ENCODE data around the gene SLC41A2.
"Not testable (repeated sequence)": the region's sequence is repeated elsewhere in the genome, so short reads cannot be mapped to it uniquely, and the experiment has no call there.

The SLC41A2 gene, protein sequence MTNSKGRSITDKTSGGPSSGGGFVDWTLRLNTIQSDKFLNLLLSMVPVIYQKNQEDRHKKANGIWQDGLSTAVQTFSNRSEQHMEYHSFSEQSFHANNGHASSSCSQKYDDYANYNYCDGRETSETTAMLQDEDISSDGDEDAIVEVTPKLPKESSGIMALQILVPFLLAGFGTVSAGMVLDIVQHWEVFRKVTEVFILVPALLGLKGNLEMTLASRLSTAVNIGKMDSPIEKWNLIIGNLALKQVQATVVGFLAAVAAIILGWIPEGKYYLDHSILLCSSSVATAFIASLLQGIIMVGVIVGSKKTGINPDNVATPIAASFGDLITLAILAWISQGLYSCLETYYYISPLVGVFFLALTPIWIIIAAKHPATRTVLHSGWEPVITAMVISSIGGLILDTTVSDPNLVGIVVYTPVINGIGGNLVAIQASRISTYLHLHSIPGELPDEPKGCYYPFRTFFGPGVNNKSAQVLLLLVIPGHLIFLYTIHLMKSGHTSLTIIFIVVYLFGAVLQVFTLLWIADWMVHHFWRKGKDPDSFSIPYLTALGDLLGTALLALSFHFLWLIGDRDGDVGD

DNA sequence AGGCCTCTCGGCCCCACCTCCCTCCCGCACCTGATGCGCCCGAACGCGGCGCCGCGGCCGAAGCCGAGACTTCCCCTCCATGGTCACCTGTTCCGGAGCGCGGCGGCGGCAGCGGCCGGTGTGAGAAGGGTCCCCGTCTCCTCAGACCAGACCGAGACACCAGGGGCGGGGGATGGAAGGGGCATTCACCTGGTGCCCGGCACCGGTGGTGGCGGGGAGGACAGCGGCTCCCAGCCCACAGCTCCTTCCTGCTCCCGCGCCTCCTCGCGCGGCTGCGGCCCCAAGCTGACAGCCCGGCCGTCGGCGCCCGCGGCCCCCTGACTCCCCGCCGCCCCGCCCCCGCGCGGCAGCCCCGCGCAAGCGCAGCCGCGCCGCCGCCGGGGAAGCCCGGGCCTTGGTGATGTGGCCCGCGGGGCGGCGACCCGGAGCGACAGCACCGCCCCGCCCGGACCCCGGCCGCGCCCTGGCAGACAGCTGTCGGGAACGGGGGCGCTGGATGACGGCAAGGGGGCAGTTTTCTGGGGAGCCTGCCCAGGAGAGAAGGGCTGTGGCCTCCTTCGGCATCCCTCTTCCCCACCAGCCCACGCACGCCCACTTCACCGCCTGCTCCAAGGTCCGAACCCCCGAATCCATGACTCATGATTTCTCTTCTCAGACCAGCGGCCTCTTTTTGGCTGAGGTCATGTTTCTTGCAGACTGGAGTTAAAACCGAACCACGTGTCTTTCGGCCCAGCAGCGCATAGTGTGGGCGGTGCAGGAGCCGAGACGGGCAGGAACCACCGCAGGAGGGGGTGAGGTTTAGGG, at the start of gene SLC41A2:
TSS of gene SLC41A2 (minus strand) at position 290 of the 804 bp plus-strand sequence. CDS start 29,763 bp downstream, outside the sequence.
- peak; percentile 55 for DNase-seq (ENCODE audit: low read depth)

DNA sequence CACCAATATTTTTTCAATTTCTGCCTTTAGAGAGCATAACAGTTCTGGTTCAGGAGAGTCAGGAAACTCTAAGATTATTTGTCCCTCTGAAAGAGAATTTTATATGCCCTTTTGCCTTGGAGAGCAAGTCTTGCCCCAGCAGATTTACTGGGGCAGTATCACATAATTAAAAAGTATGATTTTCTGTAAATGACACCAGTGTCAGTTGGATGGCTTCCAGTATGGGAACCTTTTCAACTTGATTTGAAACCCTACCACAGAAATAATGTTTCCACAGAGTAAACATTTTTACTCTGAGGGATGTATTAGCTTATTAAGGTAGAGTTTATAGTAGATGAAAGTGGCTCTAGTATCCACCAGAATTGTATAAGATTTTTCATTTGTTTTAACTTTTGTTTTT, 43.4 kb upstream of the SLC41A2 start:
- DNase-seq (ENCODE audit: low read depth), result no peak

DNA sequence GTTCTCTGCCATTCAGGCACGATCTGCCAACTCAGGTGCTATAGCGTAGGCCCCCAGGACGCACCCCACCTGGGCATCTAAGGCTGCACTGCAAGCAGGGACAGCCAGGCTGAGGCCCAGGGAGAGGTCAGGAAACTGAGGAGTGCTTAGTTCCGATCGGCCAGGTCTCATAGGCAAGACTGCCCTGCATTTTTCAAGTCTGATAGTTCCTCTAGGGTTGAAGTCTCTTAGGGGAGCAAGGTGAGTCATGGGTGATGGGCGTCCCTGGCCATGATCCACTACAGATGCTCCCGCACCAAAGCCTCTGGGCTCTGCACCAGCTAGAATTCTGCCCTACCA, 41.2 kb upstream of the SLC41A2 start:
- DNase-seq (ENCODE audit: low read depth), result no peak

DNA sequence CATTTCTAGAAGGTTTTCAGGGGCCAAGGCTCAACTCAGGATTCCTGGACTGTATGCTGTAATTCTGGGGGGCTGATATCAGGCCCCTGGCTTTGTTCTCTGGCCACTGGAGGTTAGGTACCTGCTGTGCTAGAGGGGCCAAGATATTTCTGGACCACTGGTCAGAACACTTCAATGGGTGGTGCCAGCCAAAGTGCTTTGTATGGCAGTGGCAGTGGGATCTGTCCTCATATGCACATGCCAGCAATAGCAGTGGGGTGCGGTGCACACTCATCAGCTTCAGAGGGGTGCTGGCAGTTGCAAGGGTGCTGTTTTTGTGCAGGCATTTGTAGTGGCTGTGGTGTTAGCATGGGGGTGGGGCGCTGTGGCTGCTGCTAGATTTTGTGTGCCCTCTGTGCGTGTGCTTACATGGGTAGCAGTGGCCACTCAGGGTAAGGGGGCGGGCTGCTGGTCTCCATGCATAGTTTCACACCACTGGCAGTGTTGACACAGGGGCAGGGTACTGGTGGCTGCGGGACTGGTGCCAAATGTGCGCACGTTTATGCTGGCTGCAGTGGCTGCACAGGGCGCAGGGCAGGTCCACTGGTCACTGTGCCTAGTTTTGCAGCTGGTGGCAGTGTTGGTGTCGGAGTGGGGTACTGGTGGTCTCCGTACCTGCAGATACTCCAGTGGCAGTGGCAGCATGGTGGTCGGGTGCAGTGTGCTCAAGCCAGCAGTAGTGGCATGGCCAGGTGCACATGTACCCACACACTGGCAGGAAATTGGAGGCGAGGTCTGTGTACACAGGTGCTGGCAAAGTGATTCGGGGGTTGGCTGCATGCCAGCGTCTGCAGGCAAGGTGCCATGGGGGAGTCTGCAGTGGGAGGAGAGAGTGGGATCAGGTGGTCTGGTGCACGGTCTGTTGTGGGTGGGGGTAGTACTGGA, 40.6 kb upstream of the SLC41A2 start:
- no peak for DNase-seq (ENCODE audit: low read depth)

DNA sequence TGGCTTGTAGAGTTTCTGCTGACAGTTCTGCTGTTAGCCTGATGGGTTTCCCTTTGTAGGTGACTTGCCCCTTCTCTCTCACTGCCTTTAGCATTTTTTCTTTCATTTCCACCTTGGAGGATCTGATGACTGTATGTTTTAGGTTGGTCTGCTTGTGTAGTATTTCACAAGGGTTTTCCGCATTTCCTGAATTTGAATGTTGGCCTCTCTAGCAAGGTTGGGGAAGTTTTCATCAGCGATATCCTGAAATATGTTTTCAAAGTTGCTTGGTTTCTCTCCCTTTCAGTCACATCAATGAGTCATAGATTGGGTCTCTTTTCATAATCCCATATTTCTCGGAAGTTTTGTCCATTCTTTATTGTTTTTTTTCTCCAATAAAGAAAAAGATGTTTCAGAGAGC, 39.5 kb upstream of the SLC41A2 start:
- DNase-seq (ENCODE audit: low read depth), result no peak

DNA sequence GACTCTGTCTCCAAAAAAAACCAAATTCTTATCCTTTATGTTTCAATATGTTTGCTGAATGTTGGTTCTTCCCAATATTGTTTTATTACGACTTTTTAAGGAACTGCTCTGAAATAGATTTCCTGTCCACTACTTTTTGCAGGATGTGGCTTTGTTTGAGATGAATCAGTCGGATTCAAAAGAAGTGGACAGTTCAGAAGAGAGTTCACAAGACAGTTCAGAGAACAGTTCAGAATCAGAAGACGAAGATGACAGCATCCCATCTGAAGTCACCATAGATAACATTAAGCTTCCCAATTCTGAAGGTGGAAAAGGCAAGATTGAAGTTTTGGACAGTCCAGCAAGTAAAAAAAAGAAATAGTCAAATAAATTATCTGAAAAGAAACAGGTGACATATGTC, 36.2 kb upstream of the SLC41A2 start:
- DNase-seq (ENCODE audit: low read depth), result no peak

DNA sequence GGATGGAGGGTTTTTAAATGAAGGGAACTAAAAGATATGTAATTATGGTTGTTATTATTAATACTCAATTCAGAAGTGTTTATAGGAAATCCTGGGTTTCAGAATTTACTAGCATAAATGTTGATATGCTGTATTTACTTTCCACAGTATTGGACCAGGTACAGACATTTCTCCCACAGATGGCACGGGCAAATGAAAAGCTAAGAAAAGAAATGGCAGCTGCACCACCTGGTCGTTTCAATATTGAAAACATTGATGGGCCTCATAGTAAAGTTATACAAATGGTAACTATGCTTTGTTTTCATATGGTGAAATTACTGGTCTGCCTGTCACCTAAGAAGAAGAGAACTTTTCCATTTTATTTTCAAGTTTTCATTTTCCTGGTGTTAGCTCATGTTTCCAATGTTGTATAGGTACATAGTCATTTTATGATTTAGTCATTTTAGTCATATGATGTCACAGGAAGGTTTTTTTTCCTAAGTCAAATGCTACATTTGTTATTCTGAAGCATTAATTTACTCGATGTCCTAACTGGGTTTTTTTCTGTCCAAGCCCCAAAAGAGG, 33.6 kb upstream of the SLC41A2 start:
- no peak for DNase-seq (ENCODE audit: low read depth)

DNA sequence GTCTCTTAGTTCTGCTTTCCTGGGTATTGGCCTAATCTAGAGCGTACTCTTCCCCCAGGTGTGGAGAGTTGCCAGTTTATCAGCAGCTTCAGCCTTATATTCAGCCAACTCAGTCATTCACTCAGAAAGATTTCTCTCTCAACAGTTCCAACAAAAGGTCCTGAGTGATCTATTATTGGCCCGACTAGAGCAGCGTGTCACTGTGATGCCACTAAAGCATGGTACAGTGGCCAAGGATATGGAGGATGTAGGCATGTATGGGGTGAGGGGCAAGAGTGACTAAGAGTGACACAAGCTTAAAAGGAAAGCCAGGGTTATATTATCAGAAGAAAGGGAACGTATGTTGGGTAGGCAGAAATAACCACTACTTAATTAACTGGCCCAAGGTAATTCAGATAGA, 32.9 kb upstream of the SLC41A2 start:
- no peak for DNase-seq (ENCODE audit: low read depth)

DNA sequence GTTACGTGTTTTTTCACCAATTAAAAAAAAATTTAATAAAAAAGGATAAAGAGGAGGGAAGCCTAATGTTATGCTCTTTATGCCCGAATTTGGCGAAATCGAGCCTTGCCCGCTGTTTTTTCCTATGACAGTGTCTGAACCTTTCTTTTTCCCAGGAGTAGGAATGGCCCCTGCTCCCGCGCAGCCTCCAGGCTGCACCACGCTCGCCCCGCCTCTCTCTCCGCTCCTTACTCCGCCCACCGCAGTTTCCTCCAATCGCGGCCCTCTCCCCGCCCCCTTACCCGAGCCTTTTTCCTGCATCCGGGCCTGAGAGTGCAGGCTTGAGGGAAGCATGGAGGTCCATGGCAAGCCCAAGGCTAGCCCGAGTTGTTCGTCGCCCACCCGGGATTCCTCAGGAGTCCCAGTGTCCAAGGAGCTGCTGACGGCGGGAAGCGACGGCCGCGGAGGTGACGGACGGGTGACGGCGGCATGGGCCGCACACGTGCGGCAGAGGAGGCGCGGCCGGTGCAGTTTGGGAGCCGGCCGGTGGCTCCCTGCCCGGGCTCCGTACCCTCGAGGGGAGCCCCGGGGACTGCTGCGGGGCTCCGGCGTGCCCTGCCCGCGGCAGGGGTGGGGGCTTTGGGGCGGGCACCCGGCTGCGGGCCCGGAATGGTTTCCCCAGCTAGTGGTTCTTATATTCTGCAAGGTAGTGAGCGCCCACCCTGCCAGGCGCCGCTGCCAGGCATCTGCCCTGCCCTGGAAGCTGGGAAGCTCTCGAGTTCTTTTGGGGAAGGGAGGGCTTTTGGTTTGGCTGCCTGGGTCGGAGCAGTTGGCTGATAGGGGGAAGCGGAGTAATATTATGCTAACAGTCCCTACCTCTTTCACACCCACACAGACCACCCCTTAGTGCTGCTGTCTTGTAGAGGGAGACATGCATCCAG, 28.2 kb upstream of the SLC41A2 start, which contains the start of gene NOPCHAP1:
TSS of gene NOPCHAP1 (plus strand) at position 295 of the 920 bp plus-strand sequence. CDS start at position 332, 37 bp downstream.
- peak; percentile 67 for DNase-seq (ENCODE audit: low read depth)

DNA sequence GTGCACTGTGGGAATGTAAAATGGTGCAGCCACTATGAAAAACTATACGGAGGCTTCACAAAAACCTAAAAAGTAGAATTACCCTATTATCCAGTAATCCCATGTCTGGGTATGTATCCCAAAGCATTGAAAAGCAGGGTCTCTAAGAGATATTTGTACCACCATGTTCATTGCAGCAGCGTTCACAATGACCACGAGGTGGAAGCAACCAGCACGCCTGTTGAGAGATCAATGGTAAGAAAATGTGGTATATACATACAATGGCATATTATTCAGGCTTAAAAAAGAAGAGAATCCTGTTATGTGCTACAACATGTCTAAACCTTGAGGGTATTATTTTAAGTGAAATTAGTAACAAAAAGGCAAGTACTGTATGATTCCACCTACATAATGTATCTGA, 27.1 kb upstream of the SLC41A2 start:
- no peak for DNase-seq (ENCODE audit: low read depth)

DNA sequence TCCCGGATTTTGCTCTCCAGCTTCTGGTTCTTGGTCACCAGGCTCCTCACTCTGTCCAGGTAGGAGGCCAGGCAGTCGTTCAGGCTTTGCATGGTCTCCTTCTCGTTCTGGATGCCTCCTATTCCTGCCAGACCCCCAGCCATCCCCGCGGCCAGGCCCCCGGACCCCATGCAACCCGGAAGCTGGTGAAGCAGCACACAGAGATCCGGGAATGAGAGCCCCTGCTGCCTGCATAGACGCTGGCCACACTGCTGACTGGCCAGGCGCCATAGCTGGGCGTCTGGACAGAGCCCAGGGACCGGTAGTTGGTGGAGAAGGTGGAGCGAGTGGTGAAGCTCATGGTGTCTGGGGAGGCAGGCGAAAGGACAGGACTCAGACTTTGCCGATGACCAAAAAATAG, 19.6 kb upstream of the SLC41A2 start:
- DNase-seq (ENCODE audit: low read depth), result not testable (repeated sequence)

DNA sequence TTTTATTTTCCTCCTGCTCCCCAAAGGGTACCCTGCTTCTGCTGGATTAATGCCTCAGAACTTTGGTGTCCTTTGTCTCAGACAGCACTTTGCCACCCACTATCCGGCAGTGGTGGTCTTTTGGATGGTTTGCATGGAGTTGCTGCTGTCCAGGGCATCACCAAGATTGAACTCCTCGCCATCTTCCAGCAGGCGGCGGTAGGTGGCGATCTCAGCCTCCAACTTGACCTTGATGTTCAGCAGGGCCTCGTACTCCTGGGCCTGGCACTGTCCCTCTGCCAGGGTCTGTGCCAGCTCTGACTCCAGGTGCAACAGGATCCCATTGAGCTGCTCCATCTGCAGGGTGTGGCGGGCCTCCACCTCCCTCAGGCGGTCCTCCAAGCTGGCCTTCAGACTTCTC, 18.6 kb upstream of the SLC41A2 start:
- no peak for DNase-seq (ENCODE audit: low read depth)

DNA sequence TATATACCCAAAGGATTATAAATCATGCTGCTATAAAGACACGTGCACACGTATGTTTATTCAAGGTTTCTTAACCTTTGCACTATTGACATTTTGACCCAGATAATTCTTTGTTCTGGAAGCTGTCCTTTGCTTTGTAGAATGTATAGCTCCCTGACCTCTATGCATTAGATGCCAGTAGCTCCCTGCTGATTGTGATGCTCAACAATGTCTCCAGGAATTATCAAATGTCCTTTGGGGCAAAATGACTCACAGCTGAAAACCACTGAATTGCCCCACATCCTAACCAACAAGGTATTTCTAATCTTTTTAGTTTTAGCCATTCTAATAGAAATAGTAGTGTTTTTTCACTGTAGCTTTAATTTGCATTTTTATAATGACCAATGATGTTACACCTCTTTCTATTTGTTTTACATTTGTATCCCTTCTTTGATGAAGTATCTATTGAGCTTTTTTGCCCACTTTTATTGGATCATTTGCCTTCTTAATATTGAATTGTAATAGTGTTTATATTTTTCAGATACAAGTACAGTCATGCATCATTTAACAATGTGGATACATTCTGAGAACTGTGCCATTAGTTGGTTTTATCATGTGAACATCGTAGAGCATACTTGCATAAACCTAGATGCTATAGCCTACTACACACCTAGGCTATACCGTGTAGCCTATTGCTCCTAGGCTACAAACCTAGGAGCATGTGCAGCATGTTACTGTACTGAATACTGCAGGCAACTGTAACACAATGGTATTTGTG, 17.7 kb upstream of the SLC41A2 start:
- no peak for DNase-seq (ENCODE audit: low read depth)

DNA sequence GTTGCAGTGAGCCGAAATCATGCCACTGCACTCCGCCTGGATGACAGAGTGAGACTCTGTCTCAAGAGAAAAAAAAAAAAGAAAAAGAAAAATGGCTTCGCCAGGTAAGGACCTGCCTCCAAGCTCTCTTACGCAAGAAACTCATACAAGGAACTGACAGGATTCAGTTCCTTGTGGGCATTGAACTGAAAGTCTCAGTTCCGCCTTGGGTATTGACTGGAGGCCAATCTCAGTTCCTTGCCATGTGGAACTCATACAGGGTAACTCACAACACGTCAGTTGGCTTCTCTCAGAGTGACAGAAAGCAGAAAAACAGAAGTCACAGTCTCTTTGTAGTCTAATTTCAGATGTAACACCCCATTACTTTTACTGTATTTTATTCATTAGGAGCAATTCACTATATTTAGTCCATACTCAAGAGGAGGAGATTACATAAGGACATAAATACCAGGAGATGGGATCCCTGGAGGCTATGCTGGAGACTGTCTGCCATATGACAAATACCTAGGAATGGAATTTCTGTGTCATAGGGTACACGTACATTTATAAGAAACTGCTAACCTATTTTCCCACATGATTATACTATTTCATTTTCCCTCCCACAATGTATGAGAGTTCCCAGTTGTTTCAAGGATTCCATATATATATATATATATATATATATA, 16.7 kb upstream of the SLC41A2 start:
- no peak for DNase-seq (ENCODE audit: low read depth)

DNA sequence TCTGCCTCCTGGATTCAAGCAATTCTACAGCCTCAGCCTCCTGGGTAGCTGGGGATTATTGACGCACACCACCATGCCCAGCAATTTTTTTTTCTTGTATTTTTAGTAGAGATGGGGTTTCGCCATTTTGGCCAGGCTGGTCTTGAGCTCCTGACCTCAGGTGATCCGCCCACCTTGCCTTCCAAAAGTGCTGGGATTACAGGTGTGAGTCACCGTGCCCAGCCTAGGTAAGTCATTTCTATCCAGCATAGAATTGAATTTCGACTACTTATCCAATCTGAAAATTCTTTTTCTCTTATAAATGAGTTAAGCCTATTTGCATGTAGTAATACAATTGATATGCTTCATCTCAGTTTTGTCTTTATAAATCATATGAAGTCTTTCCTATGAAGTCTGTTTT, 15.2 kb upstream of the SLC41A2 start:
- DNase-seq (ENCODE audit: low read depth), result no peak

DNA sequence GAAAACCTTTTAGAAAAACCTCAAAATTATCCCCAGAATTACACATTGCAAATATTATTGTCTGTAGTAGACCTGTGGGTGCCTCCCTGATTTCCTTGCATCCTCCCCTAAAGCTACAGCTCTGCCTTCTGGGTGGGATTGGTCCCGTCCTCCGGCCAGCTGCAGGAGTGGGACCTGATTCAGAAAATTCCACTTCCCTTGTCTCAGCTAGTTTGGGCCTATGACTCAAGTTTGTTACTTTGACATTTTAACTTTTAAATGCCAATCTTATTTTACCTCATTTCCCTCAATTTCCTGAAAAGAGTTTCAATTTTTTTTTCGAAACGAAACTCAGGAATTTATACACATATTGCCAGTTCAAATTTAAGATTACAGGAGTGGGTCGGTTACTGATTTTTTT, 13.2 kb upstream of the SLC41A2 start:
- no peak for DNase-seq (ENCODE audit: low read depth)

DNA sequence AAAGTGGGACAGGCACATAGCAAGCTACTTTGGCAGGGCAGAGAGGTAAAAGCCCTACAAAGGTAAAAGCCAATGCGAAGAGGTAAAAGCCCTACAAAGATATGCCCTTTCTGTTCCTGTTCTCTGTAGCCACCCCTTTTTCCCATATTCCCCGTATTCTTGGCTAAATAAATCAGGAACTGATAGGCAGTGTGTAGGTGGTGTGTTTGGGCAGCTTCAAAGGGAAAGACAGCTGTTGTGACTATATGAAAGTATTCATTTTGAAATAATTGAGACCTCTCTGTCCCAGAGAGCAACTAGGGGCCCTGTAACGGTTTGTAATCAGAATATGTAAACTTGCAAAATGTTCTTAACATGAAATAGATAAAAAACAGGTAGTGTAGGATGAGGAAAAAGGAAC, 11.3 kb upstream of the SLC41A2 start:
- no peak for DNase-seq (ENCODE audit: low read depth)

DNA sequence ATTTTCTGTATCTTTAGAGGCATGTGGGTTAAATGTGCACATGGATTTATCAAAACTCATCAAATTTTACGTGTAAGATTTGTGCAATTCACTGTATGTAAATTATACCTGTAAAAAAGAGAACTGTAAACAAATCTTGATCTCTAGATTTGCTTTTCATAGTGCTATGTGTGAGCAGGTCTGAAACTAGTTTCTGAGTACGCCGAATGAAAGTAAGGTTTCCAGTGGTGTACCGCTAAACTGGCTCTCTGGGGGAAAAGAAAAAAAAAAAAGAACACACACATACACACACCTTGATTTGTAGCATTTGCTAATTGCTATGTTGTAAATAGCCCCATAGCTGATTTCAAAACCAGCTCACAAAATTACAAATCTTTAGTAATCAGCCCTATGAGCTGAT, 8.6 kb upstream of the SLC41A2 start:
- DNase-seq (ENCODE audit: low read depth), result no peak

DNA sequence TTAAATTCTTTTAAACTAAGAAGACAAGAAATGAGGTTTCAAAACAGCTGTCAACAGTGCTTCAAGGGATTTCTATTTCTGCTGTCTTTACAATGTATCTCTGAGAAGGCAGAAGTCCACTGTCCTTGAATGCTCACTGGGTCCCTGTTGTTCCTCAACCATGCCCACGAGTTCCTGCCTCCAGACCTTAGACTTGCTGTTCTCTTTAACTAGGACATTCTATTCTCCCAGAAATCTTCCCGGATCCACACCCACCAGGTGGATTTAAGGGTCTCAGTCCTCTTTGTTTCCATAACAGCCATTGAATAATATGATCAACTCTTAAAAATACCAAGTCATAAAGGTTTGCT, 6.7 kb upstream of the SLC41A2 start:
- no peak for DNase-seq (ENCODE audit: low read depth)
